G401 (cell line): Measurements from ENCODE around the gene AFF1. TPM values are rescaled to one million over a fixed set of nuclear protein-coding genes. Genes with fewer than 3 reads are reported as not detected.
"Not testable (repeated sequence)": the region's sequence is repeated elsewhere in the genome, so short reads cannot be mapped to it uniquely, and the experiment has no call there.

Experiments used
- DNase-seq: peaks from one replicate; pipeline ENCODE4 v3.0.0-alpha.2; 2015; ENCODE audit warnings: low spot score
- in situ Hi-C: cut with HindIII; loops from 2 replicates; pipeline ENCODE4 v1.10.0; 2016; ENCODE audit warnings: low sequenced_read_pairs, mixed read lengths
- total RNA-seq: library from RNA; depleted of rRNA; stranded (reverse); fragments of >200 nt; shearing (Covaris generic); gene quantifications from 2 replicates; pipeline ENCODE4 v1.2.3, GENCODE V29; 2014

Gene AFF1
- total RNA-seq, 1 experiment from 2014 or later, result 0.61 TPM

- in situ Hi-C loops, result no loop called here
- DNase-seq, result no peak
Measured at GRCh38 chr4:87144356-87144755, 209.5 kb downstream of the AFF1 start.

GRCh38 chr4:87145934-87146333, 211.1 kb downstream of the AFF1 start:
- DNase-seq, in situ Hi-C loops: not testable (repeated sequence)

DNA sequence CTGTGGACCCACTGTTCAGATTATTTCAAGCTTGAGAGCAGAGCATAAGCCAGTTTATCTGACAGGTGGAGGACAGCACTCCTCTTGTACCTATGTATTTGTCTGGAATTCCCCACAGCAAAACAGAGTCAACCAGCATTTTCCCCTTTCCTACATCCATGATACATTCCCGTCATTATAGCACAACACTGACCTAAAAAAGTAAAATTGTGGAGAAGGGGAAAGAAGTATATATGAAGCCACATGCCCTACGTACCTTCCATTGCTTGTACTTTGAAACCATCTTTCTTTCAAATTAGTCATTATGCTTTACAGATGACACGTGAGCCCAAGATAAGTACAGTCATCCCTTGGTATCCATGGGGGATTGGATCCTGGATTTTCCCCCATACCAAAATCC, 212.3 kb downstream of the AFF1 start:
- DNase-seq, result no peak
- in situ Hi-C loops, result no loop called here

- peak; percentile 85 for DNase-seq
- in situ Hi-C loops, result no loop called here
Measured at GRCh38 chr4:87150498-87151261, 215.9 kb downstream of the AFF1 start.

GRCh38 chr4:87151730-87152129, 216.9 kb downstream of the AFF1 start:
- no peak for DNase-seq
- in situ Hi-C loops, result no loop called here

DNA sequence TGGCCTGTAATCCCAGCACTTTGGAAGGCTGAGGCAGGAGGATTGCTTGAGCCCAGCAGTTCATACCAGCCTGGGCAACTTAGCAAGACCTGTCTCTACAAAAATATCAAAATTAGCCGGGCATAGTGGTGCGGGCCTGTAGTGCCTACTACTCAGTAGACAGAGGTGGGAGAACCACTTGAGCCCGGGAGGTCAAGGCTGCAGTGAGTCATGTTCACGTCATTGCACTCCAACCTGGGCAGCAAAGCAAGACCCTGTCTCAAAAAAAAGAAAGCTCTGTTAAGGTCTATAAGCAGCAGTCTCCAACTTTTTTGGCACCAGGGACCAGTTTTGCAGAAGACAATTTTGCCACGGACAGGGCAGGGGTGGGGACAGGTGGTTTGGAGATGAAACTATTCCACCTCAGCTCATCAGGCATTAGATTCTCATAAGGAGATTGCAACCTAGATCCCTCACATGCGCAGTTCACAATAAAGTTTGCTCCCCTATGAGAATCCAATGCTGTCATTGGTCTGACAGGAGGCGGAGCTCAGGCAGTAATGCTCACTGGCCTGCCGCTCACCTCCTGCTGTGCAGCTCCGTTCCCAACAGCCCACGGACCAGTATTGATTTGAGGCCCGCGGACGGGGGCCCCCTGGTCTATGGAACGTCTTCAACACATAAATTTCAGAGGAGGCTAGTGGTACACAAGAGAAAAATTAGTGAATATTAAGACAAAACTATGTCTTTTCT, 217.7 kb downstream of the AFF1 start:
- in situ Hi-C loops, result no loop called here
- no peak for DNase-seq

DNA sequence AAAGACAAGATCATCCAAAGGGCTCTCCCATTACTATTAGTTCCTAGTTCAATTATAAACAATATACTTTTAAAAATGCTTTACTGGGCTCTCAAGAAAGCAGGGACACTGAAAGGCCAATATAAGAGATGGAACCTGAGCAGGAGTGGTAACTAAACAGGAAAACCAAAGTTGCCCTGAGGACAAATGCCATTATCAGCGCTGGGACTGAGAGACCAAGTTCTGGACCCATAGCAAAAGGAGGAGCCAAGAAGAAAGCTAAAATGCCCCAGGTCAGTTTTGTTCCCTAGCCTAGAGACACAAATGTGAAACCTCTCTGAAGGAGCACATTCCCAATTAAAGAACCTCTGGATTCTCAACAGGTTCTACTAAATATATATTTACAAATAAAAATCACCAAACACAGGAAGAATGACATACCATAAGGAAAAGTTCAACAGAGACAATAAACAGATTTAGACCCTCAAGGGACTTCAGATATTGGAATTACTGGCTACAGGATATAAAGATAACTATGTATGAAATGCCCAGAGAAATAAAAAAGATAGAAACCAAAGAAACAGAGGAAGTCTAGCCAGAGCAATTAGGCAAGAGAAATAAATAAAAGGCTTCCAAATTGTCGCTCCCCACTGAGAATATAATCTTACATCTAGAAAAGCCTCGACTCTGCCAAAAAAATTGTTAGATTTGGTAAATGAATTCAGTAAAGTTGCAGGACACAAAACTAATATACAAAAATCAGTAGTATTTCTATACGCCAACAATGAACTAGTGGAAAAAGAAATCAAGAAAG, 218.5 kb downstream of the AFF1 start:
- in situ Hi-C loops, result no loop called here
- DNase-seq, result no peak

DNA sequence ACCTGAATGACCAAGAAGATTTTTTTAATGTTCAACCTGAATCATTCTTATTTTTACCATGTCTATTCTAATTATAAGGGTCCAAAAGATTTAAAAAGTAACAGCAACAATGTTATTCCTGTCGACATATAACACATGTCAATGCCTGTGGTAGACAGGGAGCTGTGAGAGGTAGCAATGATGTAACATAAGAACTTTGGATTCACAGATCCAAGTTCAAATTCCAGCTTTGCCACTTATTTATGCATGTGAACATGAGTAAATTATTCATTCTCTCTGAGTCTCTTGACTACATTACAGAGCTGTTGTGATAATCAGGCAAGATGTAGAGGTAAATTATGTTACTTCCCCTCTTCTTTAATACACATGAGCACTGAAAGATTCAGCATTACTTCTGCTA, 231.1 kb downstream of the AFF1 start:
- DNase-seq, result no peak
- in situ Hi-C loops, result no loop called here

GRCh38 chr4:87166296-87166854, 231.6 kb downstream of the AFF1 start:
- in situ Hi-C loops, result no loop called here
- no peak for DNase-seq

- in situ Hi-C loops, result no loop called here
Measured at GRCh38 chr4:87171944-87172343, 237.1 kb downstream of the AFF1 start.

GRCh38 chr4:87174672-87175071, 239.9 kb downstream of the AFF1 start:
- in situ Hi-C loops, result no loop called here
- no peak for DNase-seq

More at GRCh38 chr4:87171944-87172343, 237.1 kb downstream of the AFF1 start:
- no peak for DNase-seq

DNA sequence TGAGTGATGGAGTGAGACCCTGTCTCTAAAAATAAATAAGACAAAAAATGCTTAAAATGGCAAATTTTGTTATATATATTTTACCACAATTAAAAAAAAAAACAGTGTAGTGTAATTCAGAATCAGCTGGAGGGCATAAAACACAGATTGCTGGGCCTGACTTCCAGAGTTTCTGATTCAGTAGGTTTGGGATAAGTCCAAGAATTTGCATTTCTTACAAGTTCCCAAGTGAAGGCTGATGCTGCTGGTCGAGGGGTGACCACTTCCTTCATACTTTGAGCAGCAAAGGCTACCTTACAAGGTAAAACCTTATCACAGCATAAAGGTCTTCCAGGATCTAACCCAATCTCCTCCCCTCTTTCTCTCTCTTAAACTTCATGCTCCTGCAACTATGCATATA, 244.9 kb downstream of the AFF1 start:
- in situ Hi-C loops, result no loop called here
- DNase-seq, result no peak

- in situ Hi-C loops, result no loop called here
- no peak for DNase-seq
Measured at GRCh38 chr4:87180767-87181166, 246.0 kb downstream of the AFF1 start.

GRCh38 chr4:87185146-87185870, 250.5 kb downstream of the AFF1 start:
- in situ Hi-C loops, result no loop called here
- peak; percentile 58 for DNase-seq

DNA sequence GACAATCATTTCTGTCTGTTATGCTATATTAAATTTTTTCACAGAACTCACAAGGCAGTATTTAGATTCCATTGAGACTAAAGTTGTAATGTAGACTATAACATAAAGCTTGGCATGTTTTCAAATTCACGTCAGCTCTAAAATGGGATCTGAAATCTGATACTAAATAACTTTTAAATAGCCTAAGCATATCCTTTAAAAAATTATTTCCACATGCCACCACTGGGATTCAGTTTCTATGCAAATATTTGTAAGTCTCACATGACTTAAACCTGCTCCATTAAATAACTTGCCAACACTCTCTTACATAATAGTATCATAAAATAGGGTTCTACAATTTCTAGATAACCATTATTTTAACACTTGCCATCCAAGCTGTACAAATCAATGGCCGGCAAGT, 253.2 kb downstream of the AFF1 start:
- in situ Hi-C loops, result no loop called here
- DNase-seq, result no peak

GRCh38 chr4:87188932-87189331, 254.1 kb downstream of the AFF1 start:
- in situ Hi-C loops, result no loop called here

More at GRCh38 chr4:87188932-87189331, 254.1 kb downstream of the AFF1 start:
- DNase-seq, result no peak
